Omental fat pad (tissue), 4 donors: ENCODE results near the gene LRRC8C. TPM values are rescaled to one million over a fixed set of nuclear protein-coding genes. Genes with fewer than 3 reads are reported as not detected.
"Not testable (repeated sequence)": the region's sequence is repeated elsewhere in the genome, so short reads cannot be mapped to it uniquely, and the experiment has no call there.

Source experiments
- ATAC-seq: fragments of 150-250 bp; one replicate; pipeline ENCODE4 v1.9.1; 2016; ENCODE audit warnings: mild to moderate bottlenecking, moderate library complexity; ENCODE audit not compliant: low FRiP score
- DNase-seq: peaks from one replicate; pipeline ENCODE4 v3.0.0-alpha.2; 2019; ENCODE audit warnings: low spot score
- CTCF ChIP-seq, 3 donors: fragments of 450-650 bp; IDR thresholded peaks; one replicate each; pipeline ENCODE4 v1.5.1; 2016 to 2017; ENCODE audit warnings: antibody characterized with exemption in 3 of 3, mild to moderate bottlenecking in 3 of 3, moderate library complexity in 2 of 3
- total RNA-seq, 4 donors: library from RNA; depleted of rRNA; stranded (reverse); fragments of >200 nt; gene quantifications; one replicate each; pipeline ENCODE4 v1.1.0, GENCODE V29; 2016

The LRRC8C gene
- total RNA-seq, 4 donors from 2014 or later: 10.9 to 39.4 (median 19.3) TPM

GRCh38 chr1:89627596-89627962 lies 5.3 kb upstream of the LRRC8C start:
- TF ChIP-seq CTCF (IDR thresholded peaks at IDR 0.05): no peak
- no peak for DNase-seq
- no peak for ATAC-seq

- no peak for TF ChIP-seq CTCF (IDR thresholded peaks at IDR 0.05)
- ATAC-seq (no peak), DNase-seq (no peak)
Measured at GRCh38 chr1:89629146-89629545, 3.8 kb upstream of the LRRC8C start.

GRCh38 chr1:89629600-89629999 lies 3.3 kb upstream of the LRRC8C start:
- ATAC-seq, DNase-seq: not testable (repeated sequence)

GRCh38 chr1:89630048-89630447 lies 2.9 kb upstream of the LRRC8C start:
- TF ChIP-seq CTCF (IDR thresholded peaks at IDR 0.05): no peak
- no peak for DNase-seq
- ATAC-seq: no peak

GRCh38 chr1:89631816-89632656 lies 884 bp upstream of the LRRC8C start:
- TF ChIP-seq CTCF (IDR thresholded peaks at IDR 0.05): no peak
- ATAC-seq (no peak), DNase-seq (no peak)

GRCh38 chr1:89633248-89633799 lies 404 bp downstream of the LRRC8C start:
- no peak for TF ChIP-seq CTCF (IDR thresholded peaks at IDR 0.05)
- DNase-seq (no peak), ATAC-seq (peak; percentile 48)

GRCh38 chr1:89633800-89634625 lies 1.1 kb downstream of the LRRC8C start:
- ATAC-seq: no peak
- no peak for TF ChIP-seq CTCF (IDR thresholded peaks at IDR 0.05)
- no peak for DNase-seq
